Measurements from ENCODE around the gene TRAF7. TPM values are rescaled to one million over a fixed set of nuclear protein-coding genes. Genes with fewer than 3 reads are reported as not detected.

Gene TRAF7
- total RNA-seq, 3 donors from 2014 or later: 91.5 to 104 (median 94.0) TPM

DNA sequence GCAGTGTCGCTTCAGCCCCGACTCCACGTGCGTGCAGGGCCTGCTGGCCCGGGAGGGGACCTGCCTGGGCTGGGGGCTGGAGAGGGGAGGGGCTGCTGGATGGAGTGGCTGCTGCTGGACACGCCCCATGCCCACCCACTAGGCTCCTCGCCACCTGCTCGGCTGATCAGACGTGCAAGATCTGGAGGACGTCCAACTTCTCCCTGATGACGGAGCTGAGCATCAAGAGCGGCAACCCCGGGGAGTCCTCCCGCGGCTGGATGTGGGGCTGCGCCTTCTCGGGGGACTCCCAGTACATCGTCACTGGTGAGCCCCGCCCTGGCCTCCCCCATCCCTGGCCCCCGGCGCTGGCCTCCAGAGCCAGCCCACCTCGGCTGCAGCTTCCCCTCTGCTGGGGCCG lies 52.7 kb downstream of the TRAF7 start:
- intact Hi-C loops (cut with DNase I, micrococcal nuclease): no loop called here
- ATAC-seq (no peak), DNase-seq (no peak)
- Histone ChIP-seq H3K4me1 (ENCODE audit: low read depth) (peaks cover 25% of the 10 kb centered on the region), H3K9me3 (no peaks in the 10 kb centered on the region), H3K4me3 (no peak overlapping the region), H3K36me3 (ENCODE audit: low read depth) (no peaks in the 10 kb centered on the region)
- TF ChIP-seq, protein P1, sequence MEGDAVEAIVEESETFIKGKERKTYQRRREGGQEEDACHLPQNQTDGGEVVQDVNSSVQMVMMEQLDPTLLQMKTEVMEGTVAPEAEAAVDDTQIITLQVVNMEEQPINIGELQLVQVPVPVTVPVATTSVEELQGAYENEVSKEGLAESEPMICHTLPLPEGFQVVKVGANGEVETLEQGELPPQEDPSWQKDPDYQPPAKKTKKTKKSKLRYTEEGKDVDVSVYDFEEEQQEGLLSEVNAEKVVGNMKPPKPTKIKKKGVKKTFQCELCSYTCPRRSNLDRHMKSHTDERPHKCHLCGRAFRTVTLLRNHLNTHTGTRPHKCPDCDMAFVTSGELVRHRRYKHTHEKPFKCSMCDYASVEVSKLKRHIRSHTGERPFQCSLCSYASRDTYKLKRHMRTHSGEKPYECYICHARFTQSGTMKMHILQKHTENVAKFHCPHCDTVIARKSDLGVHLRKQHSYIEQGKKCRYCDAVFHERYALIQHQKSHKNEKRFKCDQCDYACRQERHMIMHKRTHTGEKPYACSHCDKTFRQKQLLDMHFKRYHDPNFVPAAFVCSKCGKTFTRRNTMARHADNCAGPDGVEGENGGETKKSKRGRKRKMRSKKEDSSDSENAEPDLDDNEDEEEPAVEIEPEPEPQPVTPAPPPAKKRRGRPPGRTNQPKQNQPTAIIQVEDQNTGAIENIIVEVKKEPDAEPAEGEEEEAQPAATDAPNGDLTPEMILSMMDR (IDR thresholded peaks at IDR 0.05): no peak

DNA sequence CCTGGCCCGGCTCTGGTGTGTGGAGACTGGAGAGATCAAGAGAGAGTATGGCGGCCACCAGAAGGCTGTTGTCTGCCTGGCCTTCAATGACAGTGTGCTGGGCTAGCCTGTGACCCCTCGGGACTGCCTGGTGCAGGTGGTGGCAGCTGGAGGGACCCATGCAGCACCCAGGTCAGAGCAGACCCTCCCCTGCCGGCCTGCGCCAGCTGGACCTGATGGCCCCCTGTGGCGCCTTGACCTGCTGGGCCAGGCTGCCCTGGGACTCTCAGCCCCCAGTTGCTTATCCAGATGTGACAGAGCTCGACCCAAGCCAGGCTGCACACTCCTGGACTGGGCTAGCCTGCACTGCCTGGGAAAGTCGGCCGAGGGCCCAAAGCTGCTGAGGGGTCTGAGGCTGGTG lies 53.2 kb downstream of the TRAF7 start:
- H3K4me3 ChIP-seq: no peak overlapping the region
- intact Hi-C loops (cut with DNase I, micrococcal nuclease): no loop called here
- DNase-seq (no peak), ATAC-seq (no peak)
- H3K9me3 ChIP-seq: no peaks in the 10 kb centered on the region
- H3K4me1 ChIP-seq (ENCODE audit: low read depth): peaks cover 29% of the 10 kb centered on the region
- TF ChIP-seq, protein P1 (IDR thresholded peaks at IDR 0.05): no peak
- H3K36me3 ChIP-seq (ENCODE audit: low read depth): no peaks in the 10 kb centered on the region

DNA sequence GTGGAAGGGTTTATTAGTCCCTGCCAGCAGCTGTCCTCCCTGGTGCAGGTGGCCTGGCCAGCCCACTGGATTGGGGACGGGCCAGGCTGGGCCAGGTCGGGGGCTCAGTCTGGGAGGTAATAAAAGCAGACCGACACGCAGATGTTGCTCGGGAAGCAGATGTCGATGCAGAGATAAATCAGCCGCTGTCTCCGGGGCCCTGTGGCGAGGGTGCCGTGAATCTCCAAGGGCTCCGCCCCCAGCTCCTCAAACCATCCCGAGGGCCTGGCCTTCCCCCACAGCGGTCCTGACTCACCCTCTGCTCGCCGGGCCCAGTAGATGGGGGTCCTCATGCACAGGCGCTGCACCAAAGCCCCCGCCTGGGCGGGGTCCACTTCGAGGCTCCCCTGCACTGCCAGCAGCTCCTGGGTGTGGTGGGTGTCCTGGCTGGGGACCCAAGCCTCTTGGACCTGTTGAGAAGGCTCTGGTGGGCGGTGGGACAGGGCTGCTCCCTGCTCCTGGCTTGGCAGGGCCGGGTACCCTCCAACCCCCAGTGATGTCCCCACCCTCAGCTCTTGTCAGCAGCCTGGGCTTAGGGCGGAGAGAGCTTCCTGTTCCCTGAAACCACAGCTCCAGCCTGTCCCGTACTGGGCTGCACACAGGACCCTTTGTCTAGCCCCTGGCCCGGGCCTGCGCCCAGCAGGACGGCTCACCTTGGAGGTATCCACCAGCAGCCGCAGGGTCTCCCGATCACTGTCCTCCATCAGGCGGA lies 53.9 kb downstream of the TRAF7 start:
- Histone ChIP-seq H3K4me3 (no peak overlapping the region), H3K36me3 (ENCODE audit: low read depth) (no peaks in the 10 kb centered on the region), H3K4me1 (ENCODE audit: low read depth) (peaks cover 31% of the 10 kb centered on the region), H3K9me3 (no peaks in the 10 kb centered on the region)
- ATAC-seq: no peak
- intact Hi-C loops (cut with DNase I, micrococcal nuclease): no loop called here
- TF ChIP-seq, protein P1 (IDR thresholded peaks at IDR 0.05): no peak
- no peak for DNase-seq

- Histone ChIP-seq H3K9me3 (no peaks in the 10 kb centered on the region), H3K36me3 (ENCODE audit: low read depth) (no peaks in the 10 kb centered on the region), H3K4me1 (ENCODE audit: low read depth) (peaks cover 29% of the 10 kb centered on the region), H3K4me3 (no peak overlapping the region)
- intact Hi-C loops (cut with DNase I, micrococcal nuclease): no loop called here
- TF ChIP-seq, protein P1 (IDR thresholded peaks at IDR 0.05): no peak
- no peak for DNase-seq
- ATAC-seq: no peak
Observed at GRCh38 chr16:2210009-2210332, 54.4 kb downstream of the TRAF7 start.

- TF ChIP-seq, protein P1 (IDR thresholded peaks at IDR 0.05): no peak
- H3K4me3 ChIP-seq: no peak within 1 kb of the TSS
- intact Hi-C loops (cut with DNase I, micrococcal nuclease): no loop called here
- no peak for DNase-seq
- no peaks in the 10 kb centered on the region for H3K36me3 ChIP-seq (ENCODE audit: low read depth)
- H3K9me3 ChIP-seq: no peaks in the 10 kb centered on the region
- no peak for ATAC-seq
- H3K4me1 ChIP-seq (ENCODE audit: low read depth): peaks cover 29% of the 10 kb centered on the region
Observed at GRCh38 chr16:2210386-2211365, 55.1 kb downstream of the TRAF7 start, which contains the start of gene BRICD5. Gene BRICD5, minus strand, starts transcription at chr16:2210863. Its CDS starts 30 bp downstream, at chr16:2210833.

Data from mucosa of descending colon (tissue), 3 donors.